HG03139 (cell line): ENCODE results near the gene CD248.

Experiments used
- ATAC-seq: cut with Tn5 transposase; IDR thresholded peaks from one replicate; pipeline ENCODE4 v1.9.1; 2021; ENCODE audit not compliant: unreplicated experiment

CD248 gene

DNA sequence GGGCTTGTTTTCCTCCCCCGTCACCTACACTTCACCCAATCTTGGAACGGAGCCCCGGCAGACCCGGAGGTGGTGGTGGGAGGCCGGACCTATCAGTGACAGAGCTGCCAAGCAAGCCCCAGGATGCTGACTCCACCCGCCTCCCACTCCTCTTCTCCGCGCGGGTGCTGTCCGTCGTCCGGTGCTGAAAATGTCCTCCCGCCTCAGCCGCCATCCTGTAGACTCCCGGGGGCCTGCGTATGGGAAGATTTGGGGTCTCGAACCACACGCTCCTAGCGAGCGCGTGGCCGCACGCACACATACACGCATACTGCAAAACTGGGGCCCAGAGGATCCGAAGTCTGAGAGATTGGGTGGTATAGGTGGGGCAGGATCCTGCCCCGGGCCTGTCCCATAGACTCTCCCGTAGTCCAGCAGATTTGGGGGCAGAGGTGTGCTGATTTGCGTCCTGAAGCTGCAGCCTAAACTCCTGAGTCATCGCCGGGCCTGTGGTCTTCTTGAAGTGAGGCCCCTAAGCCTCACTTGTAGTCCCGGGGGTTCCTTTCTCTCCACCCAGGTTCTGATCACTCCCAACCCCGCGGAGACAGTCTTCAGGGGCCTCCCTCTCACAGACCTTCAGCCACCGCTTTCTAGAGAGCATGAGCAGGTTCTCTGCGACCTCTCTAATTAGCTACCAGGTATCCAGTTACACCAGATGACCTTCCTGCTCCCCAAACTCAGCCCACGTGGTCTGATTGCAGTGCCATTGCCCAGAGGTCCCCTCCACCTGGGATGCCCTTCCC is 27.1 kb downstream of the CD248 start:
- ATAC-seq: peak; percentile 22

DNA sequence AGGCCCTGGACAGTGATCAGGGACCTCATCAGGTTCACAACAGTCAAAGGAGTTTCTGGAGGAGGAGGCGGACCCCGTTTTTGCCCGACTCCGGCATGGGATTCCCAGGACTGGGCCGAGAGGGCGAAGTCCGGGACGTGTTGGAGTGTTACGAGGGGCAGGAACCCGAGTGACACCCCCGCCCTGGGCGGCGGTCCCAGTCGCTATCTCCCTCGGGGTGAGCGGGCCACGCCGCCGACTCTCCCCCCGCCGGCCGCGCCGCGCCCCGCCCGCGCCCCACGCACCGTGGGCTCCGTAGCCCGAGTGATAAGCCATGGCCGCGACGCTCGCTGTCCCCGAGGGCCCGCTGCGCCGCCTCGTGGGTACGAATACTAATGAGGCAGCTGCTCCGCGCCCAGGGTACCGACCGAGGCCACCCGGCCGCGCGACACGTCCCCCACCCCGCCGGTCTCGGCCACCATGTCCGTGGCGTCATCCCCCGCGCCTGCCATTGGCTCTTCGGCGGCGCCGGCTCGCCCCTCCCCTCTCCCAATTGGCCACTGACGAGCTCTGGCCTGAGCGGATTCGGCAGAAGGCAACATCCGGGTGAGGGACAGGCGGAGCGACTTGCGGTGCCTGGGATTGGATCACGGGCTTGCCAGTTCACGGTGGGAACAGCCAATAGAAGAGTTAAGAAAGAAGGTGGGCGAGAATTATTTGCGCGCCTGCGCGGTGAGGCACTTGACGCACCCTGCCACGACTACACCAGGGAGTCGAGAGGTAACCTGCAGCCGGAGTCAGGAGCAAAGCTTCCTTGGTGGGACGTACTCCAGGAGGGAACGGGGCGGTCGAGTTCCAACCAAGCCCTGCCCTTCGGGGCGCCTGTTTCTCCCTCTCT is 27.9 kb downstream of the CD248 start, which contains the start of gene YIF1A:
Gene YIF1A (minus strand): TSS at position 473 of the 877 bp plus-strand sequence. CDS start 158 bp downstream, at position 315.
- peak; percentile 89 for ATAC-seq

DNA sequence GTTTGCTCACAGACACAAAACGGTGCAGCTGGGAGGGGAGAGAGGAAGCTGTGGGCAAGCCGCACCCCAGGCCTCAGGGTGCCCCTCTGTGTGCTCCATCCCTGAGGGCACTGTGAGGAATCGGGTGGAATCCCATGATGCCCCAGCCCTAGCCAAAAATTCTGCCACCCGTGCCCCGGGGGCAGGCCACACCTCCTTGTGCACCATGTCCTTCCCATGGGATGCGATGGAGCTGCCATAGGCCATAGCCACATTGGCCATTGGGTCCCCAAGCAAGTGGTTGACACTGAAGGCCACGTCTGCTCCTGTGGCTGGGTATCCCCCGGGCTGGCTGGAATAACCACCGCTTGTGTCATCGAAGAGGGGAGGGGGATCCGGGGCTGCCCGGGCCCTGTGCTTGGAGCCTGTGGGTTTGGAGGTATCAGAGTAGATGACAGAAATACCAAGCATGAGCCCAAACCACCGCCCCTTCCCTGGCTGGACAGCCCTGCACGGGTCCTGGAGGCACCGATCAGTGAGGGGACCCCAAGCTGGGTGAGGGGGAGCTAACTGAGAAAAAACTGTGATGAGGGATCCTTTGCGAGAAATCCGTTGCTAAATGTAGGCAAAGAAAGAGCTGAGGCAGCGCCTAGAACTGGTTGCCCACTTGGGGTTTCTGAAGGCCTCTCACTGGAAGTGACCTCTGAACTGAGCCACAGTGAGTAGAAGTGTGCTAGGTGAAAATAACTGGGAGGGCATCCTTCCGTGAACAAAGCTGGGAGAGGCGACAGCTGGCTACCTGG is 28.8 kb downstream of the CD248 start:
- no peak for ATAC-seq

DNA sequence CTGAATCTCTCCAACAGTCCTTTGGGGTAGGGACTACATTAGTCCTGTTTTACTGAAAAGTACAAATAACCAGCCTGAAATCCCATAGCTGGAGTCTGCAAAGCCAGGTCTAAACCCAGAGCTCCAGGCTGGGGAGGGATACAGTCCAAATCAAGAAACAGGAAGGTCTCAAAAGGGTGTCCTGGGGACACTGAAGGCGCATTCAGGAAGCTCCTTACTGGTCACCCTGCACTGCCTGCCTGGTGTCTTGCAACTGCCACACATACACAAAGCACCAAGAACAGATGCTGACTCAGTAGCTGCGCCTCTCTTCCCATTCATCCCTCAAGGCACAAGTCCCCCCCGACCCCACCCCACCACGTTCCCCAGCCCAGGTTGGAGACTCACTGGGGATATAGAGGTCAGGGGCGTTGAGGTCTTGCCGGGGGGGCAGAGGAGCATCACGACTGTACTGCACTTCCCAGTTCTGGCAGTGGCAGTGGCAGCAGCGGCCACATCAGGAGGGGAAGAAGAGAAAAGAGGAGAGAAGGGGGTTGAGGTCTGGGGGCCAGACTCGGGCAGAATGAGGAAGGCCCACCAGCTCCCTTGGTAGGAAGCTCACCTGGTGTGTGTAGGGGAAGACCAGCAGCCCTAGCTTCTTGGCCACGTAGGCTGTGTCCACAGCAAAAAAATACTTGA is 29.5 kb downstream of the CD248 start:
- no peak for ATAC-seq

DNA sequence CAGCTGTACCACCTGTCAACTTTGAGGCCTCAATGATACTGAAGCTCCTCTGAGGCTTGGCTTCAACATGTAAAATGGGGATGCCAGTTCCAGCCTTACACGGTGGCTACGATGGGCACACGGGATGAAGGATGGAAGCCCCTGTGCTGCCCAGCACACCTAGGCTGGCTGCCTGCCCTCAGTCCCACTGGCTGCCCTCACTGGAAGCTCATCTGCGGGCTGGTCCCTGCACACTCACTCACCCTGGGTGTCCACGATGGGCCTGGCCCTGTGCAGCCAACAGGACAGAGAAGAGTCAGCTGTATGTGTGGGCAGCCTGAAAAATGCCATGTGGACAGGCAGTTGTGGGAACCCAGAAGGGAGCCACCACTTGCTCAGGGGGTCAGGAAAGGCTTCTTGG is 30.1 kb downstream of the CD248 start:
- ATAC-seq: no peak

DNA sequence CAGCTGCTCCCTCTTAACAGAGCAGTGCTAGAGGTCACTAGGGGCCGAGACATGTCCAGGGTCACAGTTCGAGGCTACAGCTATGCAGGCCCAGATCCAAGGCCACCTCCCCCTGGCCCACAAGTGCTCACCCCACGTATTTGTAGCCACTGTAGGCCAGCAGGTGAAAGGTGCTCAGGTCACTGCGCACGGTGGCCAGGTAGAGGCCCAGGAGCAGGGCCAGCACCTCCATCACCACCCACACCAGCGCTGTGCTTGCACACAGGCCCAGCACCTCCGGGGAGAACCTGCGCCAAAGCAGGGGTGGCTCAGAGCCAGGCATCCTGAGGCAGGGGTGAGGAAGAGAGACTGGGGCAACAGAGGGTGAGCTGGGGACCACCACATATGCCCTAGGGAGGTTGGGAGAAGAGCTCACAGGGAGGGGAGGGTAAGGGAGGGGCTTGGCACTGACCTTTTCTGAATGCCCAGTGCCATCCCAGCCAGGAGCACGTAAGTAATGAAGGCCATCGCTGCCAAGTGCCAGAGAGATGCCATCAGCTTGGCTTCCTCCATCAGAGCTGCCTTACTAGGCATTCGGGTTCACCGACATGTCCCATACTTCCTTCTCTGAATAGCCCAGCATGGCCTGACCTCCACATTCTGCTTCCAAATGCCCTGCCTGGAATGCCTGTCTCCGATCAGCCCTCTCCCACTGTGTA is 31.4 kb downstream of the CD248 start:
- ATAC-seq: no peak

DNA sequence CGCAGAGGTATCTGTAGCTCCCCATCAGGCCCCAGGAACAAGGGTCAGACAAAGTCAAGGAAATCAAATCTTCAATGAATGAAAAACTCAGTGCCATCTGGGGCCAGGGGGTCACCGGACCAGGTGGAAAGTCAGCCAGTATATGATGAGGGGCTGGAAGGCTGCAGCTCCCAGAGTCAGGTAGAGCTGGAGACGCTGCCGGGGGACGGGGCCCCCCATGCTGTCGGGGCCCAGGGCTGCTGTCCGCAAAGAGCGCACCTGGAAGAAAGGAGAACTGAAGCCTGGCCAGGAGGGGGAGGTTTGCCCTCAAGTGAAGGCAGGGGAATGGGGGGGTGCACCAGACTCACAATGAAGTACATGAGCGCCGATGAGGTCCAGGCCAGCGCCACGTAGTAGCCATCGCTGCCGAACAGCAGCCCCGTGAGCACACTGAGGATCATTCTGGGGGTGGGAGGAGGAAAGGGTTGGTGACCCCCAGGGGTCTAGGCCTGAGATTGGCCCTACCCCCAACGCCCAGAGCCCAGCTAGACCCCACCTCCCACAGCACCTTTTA is 32.2 kb downstream of the CD248 start:
- no peak for ATAC-seq

DNA sequence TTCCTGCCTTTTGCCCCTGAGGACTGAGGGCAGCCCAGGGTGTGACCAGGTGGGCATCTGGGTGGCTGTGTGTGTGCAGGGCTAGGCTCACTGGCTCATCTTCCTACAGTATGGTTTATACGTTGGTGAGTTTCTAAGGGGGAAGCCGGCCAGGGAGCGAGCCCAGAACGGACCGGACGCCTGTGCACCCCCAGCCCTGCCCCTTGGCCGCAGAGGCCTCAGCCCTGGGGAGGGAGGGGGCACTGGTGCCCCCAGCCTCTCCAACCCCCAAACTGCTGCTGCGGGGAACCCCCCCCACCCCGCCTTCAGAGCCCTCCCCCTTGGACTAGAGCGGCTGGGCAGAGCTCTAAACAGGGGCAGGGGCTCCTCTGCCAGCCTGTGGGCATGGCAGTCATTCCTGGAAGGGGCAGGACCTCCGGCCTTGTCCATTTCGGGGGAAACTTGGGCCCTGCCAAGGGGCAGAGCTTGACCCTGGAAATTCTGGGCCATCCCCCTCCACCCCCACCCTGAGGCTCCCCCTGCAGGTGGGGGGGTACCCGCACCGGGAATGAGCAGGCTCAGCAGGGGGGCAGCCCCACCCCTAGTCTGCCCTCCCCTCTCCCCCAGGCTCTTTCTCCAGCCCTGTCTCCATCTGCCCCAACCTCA is 33.3 kb downstream of the CD248 start:
- ATAC-seq: no peak

DNA sequence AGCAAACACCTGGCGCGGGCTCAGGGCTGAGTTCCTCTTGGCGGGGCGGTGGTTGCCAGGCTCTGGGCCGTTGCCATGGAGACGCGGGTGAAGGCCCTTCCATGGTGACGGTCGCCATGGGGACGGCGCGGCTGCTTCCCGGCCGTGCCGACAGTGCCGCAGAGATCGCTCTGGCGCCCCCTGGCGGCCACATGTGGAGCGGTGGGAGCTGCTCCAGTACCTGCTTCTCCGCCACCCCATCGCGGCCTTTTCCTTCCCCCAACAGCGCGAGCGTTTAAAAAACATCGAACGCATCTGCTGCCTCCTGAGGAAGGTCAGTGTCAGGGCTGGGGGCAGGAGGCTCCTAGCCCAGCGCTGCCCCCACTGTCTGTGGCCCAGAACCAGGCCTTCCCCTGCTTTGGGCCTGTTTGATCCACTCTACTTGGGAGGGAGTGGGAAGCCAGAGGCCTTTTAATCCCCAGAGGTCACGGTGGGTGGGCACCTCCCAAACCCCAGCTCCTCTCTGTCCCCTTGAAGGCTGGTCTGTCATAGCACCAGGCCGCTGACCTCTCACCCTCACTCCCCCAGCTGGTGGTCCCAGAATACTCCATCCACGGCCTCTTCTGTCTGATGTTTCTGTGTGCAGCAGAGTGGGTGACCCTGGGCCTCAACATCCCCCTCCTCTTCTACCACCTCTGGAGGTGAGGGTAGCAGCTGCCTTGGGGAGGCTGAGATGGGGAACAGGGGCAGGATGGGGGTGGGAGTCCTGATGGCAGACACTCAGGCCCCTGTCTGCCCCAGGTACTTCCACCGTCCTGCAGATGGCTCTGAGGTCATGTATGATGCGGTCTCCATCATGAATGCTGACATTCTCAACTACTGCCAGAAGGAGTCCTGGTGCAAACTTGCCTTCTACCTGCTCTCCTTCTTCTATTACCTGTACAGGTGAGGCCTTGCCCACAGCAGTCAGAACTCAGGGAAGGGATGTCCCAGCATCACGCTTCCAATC is 34.1 kb downstream of the CD248 start:
- peak; percentile 59 for ATAC-seq

DNA sequence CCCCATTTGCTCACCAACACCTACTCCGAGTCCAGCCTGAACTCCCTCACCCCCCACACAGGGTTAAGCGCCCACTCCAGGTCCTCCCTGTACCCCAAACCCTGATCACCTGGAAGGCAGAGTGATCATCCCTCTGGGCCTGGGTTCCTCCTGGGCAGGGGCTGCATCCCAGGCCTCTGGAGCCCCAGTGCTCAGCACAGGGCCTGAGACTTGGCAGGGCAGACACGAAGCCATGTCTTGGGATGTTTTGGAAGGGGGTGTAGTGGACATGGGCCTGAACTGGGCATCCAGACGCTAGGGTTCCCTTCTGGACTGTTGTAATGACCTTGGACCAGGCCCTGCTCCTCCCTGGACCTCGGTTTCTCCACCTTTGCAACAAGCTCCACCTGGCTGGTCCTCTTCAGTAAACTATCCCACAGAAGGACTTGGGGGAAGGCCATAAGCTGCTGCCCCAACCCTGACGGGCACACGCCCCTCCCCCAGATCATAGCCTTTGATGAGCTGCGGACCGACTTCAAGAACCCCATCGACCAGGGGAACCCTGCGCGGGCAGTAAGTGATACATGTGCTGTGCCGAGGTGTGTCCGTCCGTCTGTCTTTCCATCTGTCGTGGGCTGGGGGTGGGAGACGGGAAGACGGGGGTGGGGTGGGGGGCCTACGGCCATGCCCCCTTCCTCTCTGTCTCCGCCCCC is 34.9 kb downstream of the CD248 start:
- no peak for ATAC-seq

DNA sequence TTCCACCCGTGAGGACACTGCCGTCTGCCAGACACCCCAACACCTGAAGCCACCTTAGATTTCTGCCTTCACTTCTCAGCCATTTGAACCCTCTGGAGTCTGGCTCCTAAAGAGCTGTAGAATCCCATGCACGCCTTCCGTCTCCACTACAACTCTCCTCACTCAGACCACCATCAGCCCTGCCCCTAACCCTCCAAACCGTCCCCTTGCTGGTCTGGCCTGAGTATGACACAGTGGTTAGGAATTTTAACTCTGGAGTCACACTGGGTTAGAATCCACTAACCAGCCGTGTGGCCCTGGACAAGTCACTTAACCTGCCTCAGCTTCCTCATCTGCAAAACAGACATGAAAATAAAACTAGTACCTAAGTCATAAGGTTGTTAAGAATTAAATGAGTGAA is 35.8 kb downstream of the CD248 start:
- ATAC-seq: no peak

DNA sequence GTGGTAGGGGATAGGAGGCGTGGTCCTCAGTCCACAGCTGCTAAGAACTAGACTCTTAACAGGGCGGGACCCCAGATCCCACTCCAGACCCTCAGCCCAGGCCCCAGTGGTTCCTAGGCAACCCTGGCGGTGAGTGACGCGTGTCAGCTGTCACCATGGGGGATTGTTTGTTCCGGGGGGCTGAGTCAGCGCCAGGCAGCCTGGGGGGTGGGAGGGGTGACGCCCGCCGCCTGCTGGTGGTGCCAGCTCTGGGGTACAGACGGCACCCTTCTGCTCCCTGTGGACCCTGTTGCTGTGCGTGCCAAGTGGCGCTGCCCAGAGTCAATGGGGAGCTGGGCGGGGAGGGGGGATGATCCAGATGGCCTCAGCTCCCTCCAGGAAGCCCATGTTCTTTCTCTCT is 36.4 kb downstream of the CD248 start:
- no peak for ATAC-seq

DNA sequence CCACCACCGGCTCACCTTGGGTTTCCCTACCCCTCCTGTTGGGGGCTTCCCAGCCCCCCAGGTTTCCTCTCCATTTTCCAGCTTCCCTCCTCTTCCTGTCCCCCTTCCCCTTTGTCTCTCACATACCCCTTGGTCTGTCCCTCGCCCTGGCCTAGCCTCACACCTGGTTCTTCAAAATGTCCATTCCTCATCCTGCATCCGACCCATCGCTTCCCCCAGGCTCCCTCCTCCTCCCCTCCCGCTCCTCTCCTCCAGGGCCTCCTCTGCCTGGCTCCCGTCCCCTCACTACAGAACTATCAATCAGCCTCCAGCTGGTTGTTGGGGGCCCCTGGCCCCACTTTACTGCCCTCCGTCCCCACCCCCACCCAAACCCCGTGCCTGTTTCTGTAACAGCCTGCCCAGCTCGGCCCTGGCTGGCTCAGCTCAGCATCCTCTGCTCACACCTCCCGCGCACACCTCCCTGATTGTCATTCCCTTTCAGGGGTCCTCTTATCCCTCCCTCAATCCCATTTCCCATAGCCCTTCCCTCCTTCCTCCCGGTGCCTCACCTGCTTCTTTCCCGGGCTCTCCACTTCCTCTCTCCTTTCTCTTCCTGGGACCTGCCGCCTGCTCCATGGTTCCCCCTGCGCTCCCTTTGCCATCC is 37.6 kb downstream of the CD248 start:
- no peak for ATAC-seq

DNA sequence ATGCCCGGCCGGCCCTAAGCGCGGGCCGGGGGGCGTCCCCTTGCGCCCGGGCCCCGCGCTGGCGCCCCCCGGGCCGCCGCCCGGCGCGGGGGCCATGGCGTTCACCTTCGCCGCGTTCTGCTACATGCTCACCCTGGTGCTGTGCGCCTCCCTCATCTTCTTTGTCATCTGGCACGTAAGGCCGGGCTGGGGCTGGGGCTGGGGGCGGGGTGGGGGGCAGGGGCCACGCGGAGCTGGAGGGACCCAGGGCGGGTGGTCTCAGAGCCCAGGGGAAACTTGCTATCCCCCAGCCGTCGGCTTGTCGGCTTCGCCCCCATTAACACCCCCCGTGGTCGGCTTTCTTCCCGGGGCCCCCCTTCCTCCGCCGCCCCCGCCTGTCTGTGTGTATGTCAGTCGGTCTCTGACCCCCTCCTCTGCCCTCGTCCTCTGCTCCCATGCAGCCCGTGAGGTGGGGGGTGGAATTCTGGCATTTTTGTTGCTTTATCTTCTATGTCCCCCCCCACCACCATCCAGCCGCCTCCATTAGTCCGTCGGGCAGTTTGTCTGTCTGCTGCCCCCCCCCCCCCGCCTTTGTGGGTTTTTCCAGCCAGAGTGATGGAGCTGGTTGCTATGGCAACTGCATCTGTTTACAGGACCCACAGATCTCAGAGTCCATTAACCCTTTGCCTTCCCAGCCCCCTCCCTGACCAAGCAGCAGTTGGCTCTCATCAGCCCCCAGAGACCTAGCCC is 38.3 kb downstream of the CD248 start:
- ATAC-seq: no peak

DNA sequence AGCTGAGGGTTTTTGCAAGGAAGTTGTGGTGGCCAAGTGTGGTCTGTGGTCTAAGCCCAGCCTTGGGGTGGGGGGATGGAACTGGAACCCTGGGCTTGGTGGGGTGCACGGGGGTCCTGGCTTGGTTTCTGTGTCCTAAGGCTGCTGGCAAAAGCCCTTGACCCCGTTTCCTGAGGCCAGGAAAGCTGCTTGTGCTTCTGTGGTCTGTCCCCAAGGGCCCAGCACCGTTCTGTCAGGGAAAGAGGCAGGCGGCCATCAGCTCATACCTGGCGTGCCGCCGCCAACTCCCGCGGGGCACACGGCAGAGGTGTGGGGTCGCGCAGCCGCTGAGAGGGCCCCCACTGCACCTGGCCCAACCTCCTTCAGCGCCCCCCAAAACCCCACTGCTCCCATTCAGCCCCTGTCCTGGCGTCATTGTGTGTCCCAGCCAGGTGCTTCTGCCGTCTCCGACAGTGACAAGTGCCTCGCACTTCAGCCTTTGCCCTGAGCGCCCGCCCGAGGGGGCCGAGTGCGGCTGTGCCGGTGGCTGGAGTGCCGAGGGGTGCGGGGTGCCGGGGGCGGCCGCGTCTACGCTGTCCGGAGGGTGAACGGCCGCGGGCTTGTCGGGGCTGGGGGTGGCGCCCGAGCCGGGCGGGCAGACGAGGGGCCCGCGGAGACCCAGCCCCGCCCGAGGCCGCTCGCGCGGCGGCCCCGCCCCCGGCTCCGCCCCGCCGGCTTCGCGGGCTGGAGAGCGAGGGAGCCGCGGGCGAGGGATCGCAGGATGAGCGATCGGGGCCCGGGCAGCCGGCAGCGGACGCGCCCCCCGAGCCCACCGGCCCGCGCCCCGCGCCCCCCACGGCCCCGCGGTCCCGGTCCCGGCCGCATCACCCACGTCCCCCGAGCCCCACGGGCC is 39.1 kb downstream of the CD248 start, which contains the start of gene CNIH2:
Gene CNIH2 (plus strand): TSS at position 705 of the 892 bp plus-strand sequence. CDS start 282 bp downstream, outside the sequence.
- no peak for ATAC-seq
